GM13976 (cell line): ENCODE measurements around the gene NOS1AP.

ENCODE experiments used
- DNase-seq: peaks from one replicate; pipeline ENCODE4 v3.0.0; 2012; ENCODE audit warnings: low spot score
- in situ Hi-C: fragments of 300-500 bp; cut with MboI; formaldehyde crosslinking; loops from one replicate; pipeline ENCODE4 v1.12.0; 2022; ENCODE audit warnings: low sequenced_read_pairs, mixed read lengths, inconsistent platforms; ENCODE audit not compliant: unreplicated experiment
- TF ChIP-seq, protein P1 (sequence below): IDR thresholded peaks from 2 replicates; pipeline ENCODE4 v1.5.1; 2012; ENCODE audit warnings: borderline replicate concordance, mild to moderate bottlenecking; ENCODE audit not compliant: insufficient read depth; ENCODE audit errors: extremely low read depth, missing control alignments, control extremely low read depth

Gene NOS1AP

DNA sequence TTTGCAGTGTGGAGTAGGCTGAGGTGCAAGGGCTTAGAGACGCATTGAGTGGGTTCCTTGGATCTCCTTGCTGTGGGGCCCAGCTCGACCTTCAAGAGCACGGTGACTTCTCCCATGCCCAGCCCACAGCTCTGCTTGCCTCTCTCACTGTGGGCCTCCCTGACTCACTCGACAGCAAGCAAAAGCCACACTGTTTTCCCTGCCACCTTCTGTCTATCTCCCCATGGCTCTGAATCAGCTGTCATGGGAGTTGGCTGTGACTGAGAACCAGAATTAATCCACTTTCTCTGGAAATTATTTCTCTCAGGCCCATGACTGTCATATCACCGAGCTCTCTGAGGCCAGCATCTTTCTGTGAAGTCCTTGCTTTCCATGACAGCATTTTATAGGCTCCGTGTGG lies 140.7 kb downstream of the NOS1AP start:
- DNase-seq, result no peak
- in situ Hi-C loops, result no loop called here
- TF ChIP-seq, protein P1, sequence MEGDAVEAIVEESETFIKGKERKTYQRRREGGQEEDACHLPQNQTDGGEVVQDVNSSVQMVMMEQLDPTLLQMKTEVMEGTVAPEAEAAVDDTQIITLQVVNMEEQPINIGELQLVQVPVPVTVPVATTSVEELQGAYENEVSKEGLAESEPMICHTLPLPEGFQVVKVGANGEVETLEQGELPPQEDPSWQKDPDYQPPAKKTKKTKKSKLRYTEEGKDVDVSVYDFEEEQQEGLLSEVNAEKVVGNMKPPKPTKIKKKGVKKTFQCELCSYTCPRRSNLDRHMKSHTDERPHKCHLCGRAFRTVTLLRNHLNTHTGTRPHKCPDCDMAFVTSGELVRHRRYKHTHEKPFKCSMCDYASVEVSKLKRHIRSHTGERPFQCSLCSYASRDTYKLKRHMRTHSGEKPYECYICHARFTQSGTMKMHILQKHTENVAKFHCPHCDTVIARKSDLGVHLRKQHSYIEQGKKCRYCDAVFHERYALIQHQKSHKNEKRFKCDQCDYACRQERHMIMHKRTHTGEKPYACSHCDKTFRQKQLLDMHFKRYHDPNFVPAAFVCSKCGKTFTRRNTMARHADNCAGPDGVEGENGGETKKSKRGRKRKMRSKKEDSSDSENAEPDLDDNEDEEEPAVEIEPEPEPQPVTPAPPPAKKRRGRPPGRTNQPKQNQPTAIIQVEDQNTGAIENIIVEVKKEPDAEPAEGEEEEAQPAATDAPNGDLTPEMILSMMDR, result no peak

DNA sequence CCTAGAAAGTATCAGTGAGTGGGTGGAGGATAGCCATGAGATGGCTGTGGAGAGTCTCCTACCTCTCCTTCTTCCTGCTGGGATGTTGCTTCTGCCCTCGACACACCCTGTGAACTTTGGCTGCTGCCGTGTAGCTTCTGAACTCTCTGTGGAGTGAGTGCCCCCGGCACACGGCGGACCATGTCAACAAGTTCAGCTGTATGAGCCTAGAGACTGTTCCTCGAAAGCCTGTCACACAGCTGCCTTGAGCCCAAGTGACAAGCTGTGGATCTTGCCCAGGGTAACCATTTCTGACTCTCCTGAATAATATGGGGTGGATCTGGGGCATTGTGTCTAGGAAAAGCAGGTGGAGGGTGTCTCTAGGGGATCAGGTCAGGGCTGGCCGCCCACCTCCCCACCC lies 143.2 kb downstream of the NOS1AP start:
- TF ChIP-seq, protein P1, result no peak
- in situ Hi-C loops, result no loop called here
- DNase-seq, result no peak

- in situ Hi-C loops, result no loop called here
- TF ChIP-seq, protein P1, result no peak
- no peak for DNase-seq
Measured at GRCh38 chr1:162213281-162213912, 143.9 kb downstream of the NOS1AP start.

DNA sequence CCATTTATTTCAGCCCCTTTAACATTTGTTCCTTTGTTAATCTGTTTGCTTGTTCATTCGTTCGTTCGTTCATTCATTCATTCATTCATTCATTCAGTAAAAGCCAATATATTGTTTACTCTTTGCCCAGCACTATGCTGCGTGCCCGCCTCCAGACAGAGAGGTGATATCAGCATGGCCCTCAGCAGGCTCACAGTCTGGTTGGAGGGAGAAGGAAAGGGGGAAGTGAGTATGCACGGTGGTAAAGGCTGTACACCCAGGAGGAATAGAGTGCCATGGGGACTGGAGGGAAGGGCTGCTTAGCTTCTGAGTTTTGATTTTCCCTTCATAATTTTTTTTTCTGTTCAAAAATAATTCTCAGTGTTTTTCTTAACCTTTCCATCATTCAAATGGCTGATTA lies 144.7 kb downstream of the NOS1AP start:
- TF ChIP-seq, protein P1, result no peak
- in situ Hi-C loops, result no loop called here
- no peak for DNase-seq

- DNase-seq, result no peak
- TF ChIP-seq, protein P1, result no peak
- in situ Hi-C loops, result no loop called here
Measured at GRCh38 chr1:162215902-162216301, 146.4 kb downstream of the NOS1AP start.

GRCh38 chr1:162216604-162217003 lies 147.1 kb downstream of the NOS1AP start:
- TF ChIP-seq, protein P1, result no peak
- in situ Hi-C loops, result no loop called here
- no peak for DNase-seq

DNA sequence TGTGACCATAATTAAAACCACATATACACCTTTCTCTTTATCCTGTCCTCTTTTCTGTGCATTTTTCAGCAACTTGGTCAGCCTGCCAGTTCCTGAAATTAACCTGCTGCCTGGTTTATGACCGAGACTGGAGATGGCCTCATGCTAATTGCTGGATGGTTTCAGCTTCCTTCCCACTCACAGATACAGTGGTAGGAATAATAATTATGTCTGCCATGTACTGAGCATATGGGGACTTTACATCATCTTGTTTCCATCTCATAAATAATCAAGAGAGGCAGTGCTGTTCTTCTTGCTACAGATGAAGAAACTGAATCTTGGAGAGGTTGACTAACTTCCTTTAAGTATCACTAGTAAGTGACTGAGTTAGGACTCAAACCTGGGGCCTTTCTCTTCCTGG lies 148.2 kb downstream of the NOS1AP start:
- TF ChIP-seq, protein P1, result no peak
- no peak for DNase-seq
- in situ Hi-C loops, result no loop called here
